Ascending aorta (tissue), 2 donors: ENCODE results near the gene SIAH3. TPM values are rescaled to one million over a fixed set of nuclear protein-coding genes. Genes with fewer than 3 reads are reported as not detected.

Experiments used
- DNase-seq, 2 donors: peaks; one replicate each; pipeline ENCODE4 v3.0.0-alpha.2; 2019; ENCODE audit warnings: low spot score in 2 of 2
- H3K27ac ChIP-seq, 2 donors: fragments of 200-600 bp; sonication (generic); one replicate each; pipeline ENCODE4 v1.5.1; 2016 to 2017; ENCODE audit warnings: mild to moderate bottlenecking in 1 of 2
- H3K27me3 ChIP-seq: fragments of 200-600 bp; sonication (generic); one replicate; pipeline ENCODE4 v1.5.1; 2017
- H3K36me3 ChIP-seq, 2 donors: fragments of 200-600 bp; sonication (generic); one replicate each; pipeline ENCODE4 v1.5.1; 2016
- H3K4me1 ChIP-seq, 2 donors: fragments of 200-600 bp; sonication (generic); one replicate each; pipeline ENCODE4 v1.5.1; 2016 to 2017; ENCODE audit warnings: mild to moderate bottlenecking in 1 of 2
- H3K4me3 ChIP-seq, 2 donors: fragments of 200-600 bp; sonication (generic); one replicate each; pipeline ENCODE4 v1.5.1; 2016 to 2017; ENCODE audit warnings: mild to moderate bottlenecking in 1 of 2
- H3K9me3 ChIP-seq, 2 donors: fragments of 200-600 bp; sonication (generic); one replicate each; pipeline ENCODE4 v1.5.1; 2016
- CTCF ChIP-seq, 3 experiments: fragments of 200-600 bp in 2 of 3; fragments of 450-650 bp in 1 of 3; sonication (generic) in 2 of 3; IDR thresholded peaks; one replicate each; pipeline ENCODE4 v1.5.1; 2016 to 2019; ENCODE audit warnings: antibody characterized with exemption in 3 of 3, mild to moderate bottlenecking in 1 of 3, moderate library complexity in 1 of 3
- intact Hi-C: fragments of 100-400 bp; cut with DNase I; formaldehyde crosslinking; loops from one replicate; pipeline ENCODE4 v1.15.1; 2023
- total RNA-seq: library from RNA; depleted of rRNA; stranded (reverse); fragments of >200 nt; gene quantifications from one replicate; pipeline ENCODE4 v1.1.0, GENCODE V29; 2016

Gene SIAH3
- total RNA-seq, 1 donor from 2014 or later = not detected

- no peaks in the 10 kb centered on the region for H3K9me3 ChIP-seq
- no peak for TF ChIP-seq CTCF (IDR thresholded peaks at IDR 0.05)
- H3K4me1 ChIP-seq = no peaks in the 10 kb centered on the region
- H3K4me3 ChIP-seq = no peak overlapping the region
- H3K27ac ChIP-seq = no peak overlapping the region
- intact Hi-C loops = no loop called here
- no peaks in the 10 kb centered on the region for H3K36me3 ChIP-seq
- no peak for DNase-seq
- H3K27me3 ChIP-seq = no peaks in the 10 kb centered on the region
Measured at GRCh38 chr13:45748941-45749759, 102.4 kb downstream of the SIAH3 start.

GRCh38 chr13:45747071-45747470 is 104.5 kb downstream of the SIAH3 start:
- intact Hi-C loops = no loop called here
- TF ChIP-seq CTCF (IDR thresholded peaks at IDR 0.05) = no peak
- Histone ChIP-seq H3K4me1 (no peaks in the 10 kb centered on the region), H3K9me3 (no peaks in the 10 kb centered on the region), H3K27me3 (no peaks in the 10 kb centered on the region), H3K4me3 (no peak overlapping the region), H3K27ac (no peak overlapping the region), H3K36me3 (no peaks in the 10 kb centered on the region)
- DNase-seq = no peak

GRCh38 chr13:45744979-45745378 is 106.6 kb downstream of the SIAH3 start:
- no peaks in the 10 kb centered on the region for H3K27me3 ChIP-seq
- H3K4me3 ChIP-seq = no peak overlapping the region
- H3K9me3 ChIP-seq = no peaks in the 10 kb centered on the region
- H3K36me3 ChIP-seq = no peaks in the 10 kb centered on the region
- no peak for DNase-seq
- TF ChIP-seq CTCF (IDR thresholded peaks at IDR 0.05) = no peak
- intact Hi-C loops = no loop called here
- H3K27ac ChIP-seq = no peak overlapping the region
- H3K4me1 ChIP-seq = no peaks in the 10 kb centered on the region

- DNase-seq = no peak
- no peaks in the 10 kb centered on the region for H3K9me3 ChIP-seq
- no peak overlapping the region for H3K4me3 ChIP-seq
- no peak overlapping the region for H3K27ac ChIP-seq
- intact Hi-C loops = no loop called here
- no peaks in the 10 kb centered on the region for H3K36me3 ChIP-seq
- no peaks in the 10 kb centered on the region for H3K4me1 ChIP-seq
- no peak for TF ChIP-seq CTCF (IDR thresholded peaks at IDR 0.05)
- H3K27me3 ChIP-seq = no peaks in the 10 kb centered on the region
Measured at GRCh38 chr13:45742985-45743384, 108.6 kb downstream of the SIAH3 start.

GRCh38 chr13:45737571-45738017 is 114.0 kb downstream of the SIAH3 start:
- Histone ChIP-seq H3K27ac (no peak overlapping the region), H3K36me3 (no peaks in the 10 kb centered on the region), H3K4me3 (no peak overlapping the region), H3K27me3 (no peaks in the 10 kb centered on the region), H3K9me3 (no peaks in the 10 kb centered on the region), H3K4me1 (no peaks in the 10 kb centered on the region)
- intact Hi-C loops = no loop called here
- TF ChIP-seq CTCF (IDR thresholded peaks at IDR 0.05) = no peak
- no peak for DNase-seq
